Activated T-helper 2 cell treated with anti-CD3 and anti-CD28 coated beads, Interferon-gamma antibody, Interleukin-2, Interleukin-4, amounts not matched to agents 10 μg/mL and 5 μg/mL and 100 μg/mL, durations not matched to agents 14 hours and 24 hours and 36 hours (primary cell): ENCODE measurements around the gene COL21A1. TPM values are rescaled to one million over a fixed set of nuclear protein-coding genes. Genes with fewer than 3 reads are reported as not detected.

Source experiments
- DNase-seq: peaks from one replicate; pipeline ENCODE4 v3.0.0; 2021; ENCODE audit warnings: low spot score
- H3K27ac Mint-ChIP-seq: one replicate; pipeline ENCODE4 v1.8.0; 2021; ENCODE audit warnings: mixed read lengths
- H3K27me3 Mint-ChIP-seq: one replicate; pipeline ENCODE4 v1.8.0; 2021; ENCODE audit warnings: low read depth, mixed read lengths
- H3K36me3 Mint-ChIP-seq: one replicate; pipeline ENCODE4 v1.8.0; 2021; ENCODE audit warnings: low read depth, mixed read lengths
- H3K4me1 Mint-ChIP-seq: one replicate; pipeline ENCODE4 v1.8.0; 2021; ENCODE audit warnings: low read depth, mixed read lengths
- H3K4me3 Mint-ChIP-seq: one replicate; pipeline ENCODE4 v1.8.0; 2021; ENCODE audit warnings: low read depth, mild to moderate bottlenecking, moderate library complexity, mixed read lengths
- H3K9me3 Mint-ChIP-seq: one replicate; pipeline ENCODE4 v1.8.0; 2021; ENCODE audit warnings: mixed read lengths
- intact Hi-C: fragments of 100-400 bp; cut with micrococcal nuclease; formaldehyde crosslinking; loops from one replicate; pipeline ENCODE4 v1.15.1; 2023
- total RNA-seq: library from RNA; stranded (reverse); gene quantifications from 2 replicates; pipeline ENCODE4 v1.2.3, GENCODE V29; 2022

COL21A1 gene
- total RNA-seq, 1 donor from 2014 or later, result not detected

- H3K4me1 Mint-ChIP-seq, result no peaks in the 10 kb centered on the region
- H3K9me3 Mint-ChIP-seq, result peaks cover 31% of the 10 kb centered on the region
- intact Hi-C loops, result no loop called here
- no peak for DNase-seq
- H3K27me3 Mint-ChIP-seq, result no peaks in the 10 kb centered on the region
- H3K27ac Mint-ChIP-seq, result no peak overlapping the region
- H3K4me3 Mint-ChIP-seq, result no peak overlapping the region
- H3K36me3 Mint-ChIP-seq, result no peaks in the 10 kb centered on the region
Observed at GRCh38 chr6:56156643-56157042, 90.7 kb downstream of the COL21A1 start.

GRCh38 chr6:56155634-56156141, 91.7 kb downstream of the COL21A1 start:
- no peak for DNase-seq
- H3K4me1 Mint-ChIP-seq, result no peaks in the 10 kb centered on the region
- no peak overlapping the region for H3K27ac Mint-ChIP-seq
- peaks cover 25% of the 10 kb centered on the region for H3K9me3 Mint-ChIP-seq
- H3K27me3 Mint-ChIP-seq, result no peaks in the 10 kb centered on the region
- intact Hi-C loops, result no loop called here
- H3K36me3 Mint-ChIP-seq, result no peaks in the 10 kb centered on the region
- H3K4me3 Mint-ChIP-seq, result no peak overlapping the region

GRCh38 chr6:56154076-56154475, 93.3 kb downstream of the COL21A1 start:
- Mint-ChIP-seq H3K4me1 (no peaks in the 10 kb centered on the region), H3K27ac (no peak overlapping the region), H3K9me3 (peaks cover 30% of the 10 kb centered on the region), H3K4me3 (no peak overlapping the region), H3K27me3 (no peaks in the 10 kb centered on the region), H3K36me3 (no peaks in the 10 kb centered on the region)
- intact Hi-C loops, result no loop called here
- no peak for DNase-seq

- intact Hi-C loops, result no loop called here
- peaks cover 30% of the 10 kb centered on the region for H3K9me3 Mint-ChIP-seq
- H3K4me3 Mint-ChIP-seq, result no peak overlapping the region
- no peaks in the 10 kb centered on the region for H3K4me1 Mint-ChIP-seq
- DNase-seq, result no peak
- no peak overlapping the region for H3K27ac Mint-ChIP-seq
- H3K27me3 Mint-ChIP-seq, result no peaks in the 10 kb centered on the region
- no peaks in the 10 kb centered on the region for H3K36me3 Mint-ChIP-seq
Observed at GRCh38 chr6:56152611-56153010, 94.8 kb downstream of the COL21A1 start.

GRCh38 chr6:56151609-56152224, 95.7 kb downstream of the COL21A1 start:
- H3K36me3 Mint-ChIP-seq, result no peaks in the 10 kb centered on the region
- peaks cover 30% of the 10 kb centered on the region for H3K9me3 Mint-ChIP-seq
- DNase-seq, result no peak
- H3K27ac Mint-ChIP-seq, result no peak overlapping the region
- H3K4me3 Mint-ChIP-seq, result no peak overlapping the region
- H3K27me3 Mint-ChIP-seq, result no peaks in the 10 kb centered on the region
- H3K4me1 Mint-ChIP-seq, result no peaks in the 10 kb centered on the region
- intact Hi-C loops, result no loop called here

- DNase-seq, result no peak
- intact Hi-C loops, result no loop called here
- no peaks in the 10 kb centered on the region for H3K4me1 Mint-ChIP-seq
- H3K4me3 Mint-ChIP-seq, result no peak overlapping the region
- H3K27me3 Mint-ChIP-seq, result no peaks in the 10 kb centered on the region
- H3K9me3 Mint-ChIP-seq, result peaks cover 24% of the 10 kb centered on the region
- no peak overlapping the region for H3K27ac Mint-ChIP-seq
- no peaks in the 10 kb centered on the region for H3K36me3 Mint-ChIP-seq
Observed at GRCh38 chr6:56148488-56149186, 98.7 kb downstream of the COL21A1 start.

GRCh38 chr6:56147766-56148165, 99.6 kb downstream of the COL21A1 start:
- Mint-ChIP-seq H3K27ac (no peak overlapping the region), H3K4me1 (no peaks in the 10 kb centered on the region)
- intact Hi-C loops, result no loop called here

GRCh38 chr6:56146086-56146485, 101.3 kb downstream of the COL21A1 start:
- Mint-ChIP-seq H3K27me3 (no peaks in the 10 kb centered on the region), H3K4me3 (no peak overlapping the region)

More at GRCh38 chr6:56147766-56148165, 99.6 kb downstream of the COL21A1 start:
- Mint-ChIP-seq H3K4me3 (no peak overlapping the region), H3K9me3 (peaks cover 23% of the 10 kb centered on the region), H3K27me3 (no peaks in the 10 kb centered on the region), H3K36me3 (no peaks in the 10 kb centered on the region)
- no peak for DNase-seq

GRCh38 chr6:56145616-56146015, 101.8 kb downstream of the COL21A1 start:
- H3K27me3 Mint-ChIP-seq, result no peaks in the 10 kb centered on the region
- H3K4me3 Mint-ChIP-seq, result no peak overlapping the region
- no peak overlapping the region for H3K27ac Mint-ChIP-seq
- H3K9me3 Mint-ChIP-seq, result peaks cover 26% of the 10 kb centered on the region
- intact Hi-C loops, result no loop called here
- H3K4me1 Mint-ChIP-seq, result no peaks in the 10 kb centered on the region
- no peaks in the 10 kb centered on the region for H3K36me3 Mint-ChIP-seq
- no peak for DNase-seq

More at GRCh38 chr6:56146086-56146485, 101.3 kb downstream of the COL21A1 start:
- no peak overlapping the region for H3K27ac Mint-ChIP-seq
- no peak for DNase-seq
- no peaks in the 10 kb centered on the region for H3K36me3 Mint-ChIP-seq
- H3K4me1 Mint-ChIP-seq, result no peaks in the 10 kb centered on the region
- peaks cover 26% of the 10 kb centered on the region for H3K9me3 Mint-ChIP-seq
- intact Hi-C loops, result no loop called here

- no peaks in the 10 kb centered on the region for H3K27me3 Mint-ChIP-seq
- DNase-seq, result no peak
- intact Hi-C loops, result no loop called here
- peaks cover 23% of the 10 kb centered on the region for H3K9me3 Mint-ChIP-seq
- no peaks in the 10 kb centered on the region for H3K36me3 Mint-ChIP-seq
- H3K4me1 Mint-ChIP-seq, result no peaks in the 10 kb centered on the region
- no peak overlapping the region for H3K27ac Mint-ChIP-seq
- H3K4me3 Mint-ChIP-seq, result no peak overlapping the region
Observed at GRCh38 chr6:56144538-56145324, 102.6 kb downstream of the COL21A1 start.

- H3K36me3 Mint-ChIP-seq, result no peaks in the 10 kb centered on the region
- intact Hi-C loops, result no loop called here
- no peak overlapping the region for H3K27ac Mint-ChIP-seq
- no peaks in the 10 kb centered on the region for H3K27me3 Mint-ChIP-seq
- no peaks in the 10 kb centered on the region for H3K4me1 Mint-ChIP-seq
- H3K9me3 Mint-ChIP-seq, result peaks cover 21% of the 10 kb centered on the region
- no peak overlapping the region for H3K4me3 Mint-ChIP-seq
- DNase-seq, result no peak
Observed at GRCh38 chr6:56143796-56144195, 103.6 kb downstream of the COL21A1 start.

GRCh38 chr6:56140090-56140489, 107.3 kb downstream of the COL21A1 start:
- Mint-ChIP-seq H3K9me3 (peaks cover 32% of the 10 kb centered on the region), H3K4me1 (no peaks in the 10 kb centered on the region), H3K4me3 (no peak overlapping the region), H3K36me3 (no peaks in the 10 kb centered on the region), H3K27ac (no peak overlapping the region), H3K27me3 (no peaks in the 10 kb centered on the region)
- no peak for DNase-seq
- intact Hi-C loops, result no loop called here

GRCh38 chr6:56115715-56116114, 131.7 kb downstream of the COL21A1 start:
- no peaks in the 10 kb centered on the region for H3K4me1 Mint-ChIP-seq
- peaks cover 22% of the 10 kb centered on the region for H3K9me3 Mint-ChIP-seq
- H3K27ac Mint-ChIP-seq, result no peak overlapping the region
- DNase-seq, result no peak
- intact Hi-C loops, result no loop called here
- no peak overlapping the region for H3K4me3 Mint-ChIP-seq
- no peaks in the 10 kb centered on the region for H3K27me3 Mint-ChIP-seq
- H3K36me3 Mint-ChIP-seq, result no peaks in the 10 kb centered on the region
